Osteocyte (in vitro differentiated cells): ENCODE results near the gene CYP3A4. TPM values are rescaled to one million over a fixed set of nuclear protein-coding genes. Genes with fewer than 3 reads are reported as not detected.
"Not testable (repeated sequence)": the region's sequence is repeated elsewhere in the genome, so short reads cannot be mapped to it uniquely, and the experiment has no call there.

Experiments
- DNase-seq: peaks from one replicate; pipeline ENCODE4 v3.0.0; 2021; ENCODE audit warnings: mixed read lengths; ENCODE audit not compliant: unreplicated experiment; ENCODE audit errors: extremely low spot score
- H3K27ac Mint-ChIP-seq: one replicate; pipeline ENCODE4 v1.8.0; 2021; ENCODE audit warnings: mild to moderate bottlenecking, mixed read lengths; ENCODE audit not compliant: unreplicated experiment
- H3K27me3 Mint-ChIP-seq: one replicate; pipeline ENCODE4 v1.8.0; 2021; ENCODE audit warnings: mixed read lengths; ENCODE audit not compliant: unreplicated experiment
- H3K36me3 Mint-ChIP-seq: one replicate; pipeline ENCODE4 v1.8.0; 2021; ENCODE audit warnings: mixed read lengths; ENCODE audit not compliant: unreplicated experiment
- H3K4me1 Mint-ChIP-seq: one replicate; pipeline ENCODE4 v1.8.0; 2021; ENCODE audit warnings: mixed read lengths; ENCODE audit not compliant: unreplicated experiment
- H3K4me3 Mint-ChIP-seq: one replicate; pipeline ENCODE4 v1.8.0; 2021; ENCODE audit warnings: mild to moderate bottlenecking, moderate library complexity, mixed read lengths; ENCODE audit not compliant: unreplicated experiment
- H3K9me3 Mint-ChIP-seq: one replicate; pipeline ENCODE4 v1.8.0; 2021; ENCODE audit warnings: mixed read lengths; ENCODE audit not compliant: unreplicated experiment
- total RNA-seq: library from RNA; stranded (reverse); gene quantifications from 2 replicates; pipeline ENCODE4 v1.2.1, GENCODE V29; 2021
- TF ChIP-seq, protein P1 (sequence below): fragments of 200-600 bp; sonication (generic); IDR thresholded peaks from 2 replicates; pipeline ENCODE4 v1.5.0; 2021; ENCODE audit warnings: antibody characterized with exemption, mild to moderate bottlenecking, moderate library complexity

CYP3A4 gene
- total RNA-seq, 1 donor from 2014 or later = not detected

DNA sequence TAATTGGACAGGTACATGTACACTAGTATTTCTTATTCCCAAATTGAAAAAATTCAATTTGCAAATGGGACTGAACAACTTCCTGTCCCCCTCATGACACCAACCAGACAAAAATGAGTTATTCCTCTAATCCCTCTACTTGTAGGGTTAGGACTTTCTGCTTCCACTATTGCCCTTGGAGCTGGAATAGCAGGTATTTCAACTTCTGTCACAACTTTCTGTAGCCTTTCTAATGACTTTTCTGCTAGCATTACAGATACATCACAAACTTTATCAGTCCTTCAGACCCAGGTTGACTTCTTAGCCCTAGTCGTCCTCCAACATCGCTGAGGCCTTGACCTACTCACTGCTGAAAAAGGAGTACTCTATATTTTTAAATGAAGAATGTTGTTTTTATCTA lies 55.4 kb downstream of the CYP3A4 start:
- no peaks in the 10 kb centered on the region for H3K4me1 Mint-ChIP-seq
- H3K36me3 Mint-ChIP-seq = no peaks in the 10 kb centered on the region

DNA sequence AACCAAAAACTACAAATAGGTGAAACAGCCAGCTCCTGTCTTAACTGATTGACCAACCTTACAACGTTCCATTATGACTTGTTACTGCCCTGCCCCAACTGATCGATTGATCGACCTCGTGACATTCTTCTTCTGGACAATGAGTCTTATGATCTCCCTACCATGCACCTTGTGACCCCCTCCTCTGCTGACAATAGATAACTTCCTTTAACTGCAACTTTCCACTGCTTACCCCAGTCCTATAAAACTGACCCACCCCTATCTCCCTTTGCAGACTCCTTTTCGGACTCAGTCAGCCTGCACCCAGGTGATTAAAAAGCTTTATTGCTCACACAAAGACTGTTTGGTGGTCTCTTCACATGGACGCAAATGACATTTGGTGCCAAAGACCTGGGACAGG lies 60.8 kb downstream of the CYP3A4 start:
- H3K4me3 Mint-ChIP-seq, H3K9me3 Mint-ChIP-seq, H3K27ac Mint-ChIP-seq, H3K36me3 Mint-ChIP-seq, DNase-seq, H3K4me1 Mint-ChIP-seq: not testable (repeated sequence)
- peaks cover 11% of the 10 kb centered on the region for H3K27me3 Mint-ChIP-seq

More for the DNA sequence above, 55.4 kb downstream of the CYP3A4 start:
- no peak for DNase-seq
- Mint-ChIP-seq H3K27me3 (no peaks in the 10 kb centered on the region), H3K4me3 (no peak overlapping the region), H3K9me3 (no peaks in the 10 kb centered on the region), H3K27ac (no peak overlapping the region)
- TF ChIP-seq, protein P1, sequence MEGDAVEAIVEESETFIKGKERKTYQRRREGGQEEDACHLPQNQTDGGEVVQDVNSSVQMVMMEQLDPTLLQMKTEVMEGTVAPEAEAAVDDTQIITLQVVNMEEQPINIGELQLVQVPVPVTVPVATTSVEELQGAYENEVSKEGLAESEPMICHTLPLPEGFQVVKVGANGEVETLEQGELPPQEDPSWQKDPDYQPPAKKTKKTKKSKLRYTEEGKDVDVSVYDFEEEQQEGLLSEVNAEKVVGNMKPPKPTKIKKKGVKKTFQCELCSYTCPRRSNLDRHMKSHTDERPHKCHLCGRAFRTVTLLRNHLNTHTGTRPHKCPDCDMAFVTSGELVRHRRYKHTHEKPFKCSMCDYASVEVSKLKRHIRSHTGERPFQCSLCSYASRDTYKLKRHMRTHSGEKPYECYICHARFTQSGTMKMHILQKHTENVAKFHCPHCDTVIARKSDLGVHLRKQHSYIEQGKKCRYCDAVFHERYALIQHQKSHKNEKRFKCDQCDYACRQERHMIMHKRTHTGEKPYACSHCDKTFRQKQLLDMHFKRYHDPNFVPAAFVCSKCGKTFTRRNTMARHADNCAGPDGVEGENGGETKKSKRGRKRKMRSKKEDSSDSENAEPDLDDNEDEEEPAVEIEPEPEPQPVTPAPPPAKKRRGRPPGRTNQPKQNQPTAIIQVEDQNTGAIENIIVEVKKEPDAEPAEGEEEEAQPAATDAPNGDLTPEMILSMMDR = no peak

DNA sequence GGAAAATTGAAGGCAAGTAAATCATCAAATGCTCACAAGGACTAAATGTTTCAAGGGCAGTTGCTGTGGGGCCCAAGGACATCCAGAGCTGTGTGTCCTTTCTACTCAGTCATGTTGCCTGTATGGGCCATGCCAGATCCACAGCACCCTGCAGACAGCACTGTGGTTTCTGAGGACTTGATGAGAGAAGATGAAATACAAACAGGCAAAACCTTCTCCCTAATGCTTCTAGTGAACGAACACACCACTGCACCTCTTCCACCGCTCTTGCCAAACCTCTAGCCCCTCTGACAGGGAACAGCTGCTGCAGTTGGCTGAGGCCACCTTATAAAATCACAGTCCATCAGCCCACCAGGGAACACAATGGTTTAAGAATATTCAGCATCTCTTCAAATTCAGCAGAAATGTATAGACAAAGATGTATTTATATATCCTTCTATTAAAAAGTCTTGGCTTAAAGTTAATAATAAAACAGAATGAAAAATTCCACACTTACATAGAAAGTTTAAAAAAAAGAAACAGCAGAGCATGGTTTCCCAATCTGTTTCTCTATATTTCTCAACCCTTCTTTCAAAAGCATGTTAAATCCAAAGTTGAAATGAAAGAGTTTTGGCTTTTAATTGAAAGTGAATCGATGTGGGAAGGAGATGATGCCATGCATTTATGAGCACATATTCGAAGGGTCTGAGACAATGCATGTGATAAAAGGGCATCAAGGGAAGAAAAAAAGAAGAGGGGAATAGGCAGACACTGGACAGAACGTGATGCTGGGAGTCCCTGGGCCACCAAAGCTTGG lies 63.0 kb downstream of the CYP3A4 start:
- H3K36me3 Mint-ChIP-seq = no peaks in the 10 kb centered on the region
- H3K9me3 Mint-ChIP-seq = no peaks in the 10 kb centered on the region
- TF ChIP-seq, protein P1 = no peak

DNA sequence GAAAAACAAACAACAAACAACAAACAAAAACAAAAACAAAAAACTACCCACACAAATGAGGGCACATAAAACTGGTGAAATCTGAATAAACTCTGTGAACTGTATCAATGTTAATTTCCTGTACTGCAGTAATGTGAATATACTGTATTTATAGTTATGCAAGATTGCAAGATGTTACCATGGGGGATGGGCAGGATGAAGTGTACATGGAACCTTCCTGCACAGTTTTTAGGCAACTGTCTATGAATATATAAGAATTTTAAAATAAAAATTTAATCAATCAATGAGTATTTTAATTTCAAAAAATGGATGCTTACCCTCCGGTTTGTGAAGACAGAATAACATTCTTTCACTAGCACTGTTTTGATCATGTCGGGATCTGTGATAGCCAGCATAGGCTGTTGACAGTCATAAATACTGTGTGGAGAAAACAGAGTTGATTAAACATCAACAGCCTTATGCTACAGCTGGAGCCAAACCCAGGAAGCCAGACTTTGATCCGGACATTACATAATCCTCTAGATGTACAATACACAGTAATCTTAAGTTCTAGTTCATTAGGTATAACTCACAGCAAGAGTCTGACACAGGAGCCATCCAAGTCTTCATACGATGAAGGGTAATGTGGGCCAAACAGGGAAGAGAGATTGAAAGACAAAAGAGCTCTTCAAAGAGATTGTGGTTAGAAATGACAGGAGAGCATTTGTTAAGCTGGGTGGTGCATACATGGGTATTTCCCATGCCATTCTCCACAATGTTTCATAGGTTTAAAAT lies 63.8 kb downstream of the CYP3A4 start:
- Mint-ChIP-seq H3K27ac (no peak overlapping the region), H3K4me1 (no peaks in the 10 kb centered on the region)

More for the DNA sequence above, 63.0 kb downstream of the CYP3A4 start:
- Mint-ChIP-seq H3K4me3 (no peak overlapping the region), H3K27me3 (peaks cover 15% of the 10 kb centered on the region), H3K27ac (no peak overlapping the region), H3K4me1 (no peaks in the 10 kb centered on the region)
- DNase-seq = no peak

DNA sequence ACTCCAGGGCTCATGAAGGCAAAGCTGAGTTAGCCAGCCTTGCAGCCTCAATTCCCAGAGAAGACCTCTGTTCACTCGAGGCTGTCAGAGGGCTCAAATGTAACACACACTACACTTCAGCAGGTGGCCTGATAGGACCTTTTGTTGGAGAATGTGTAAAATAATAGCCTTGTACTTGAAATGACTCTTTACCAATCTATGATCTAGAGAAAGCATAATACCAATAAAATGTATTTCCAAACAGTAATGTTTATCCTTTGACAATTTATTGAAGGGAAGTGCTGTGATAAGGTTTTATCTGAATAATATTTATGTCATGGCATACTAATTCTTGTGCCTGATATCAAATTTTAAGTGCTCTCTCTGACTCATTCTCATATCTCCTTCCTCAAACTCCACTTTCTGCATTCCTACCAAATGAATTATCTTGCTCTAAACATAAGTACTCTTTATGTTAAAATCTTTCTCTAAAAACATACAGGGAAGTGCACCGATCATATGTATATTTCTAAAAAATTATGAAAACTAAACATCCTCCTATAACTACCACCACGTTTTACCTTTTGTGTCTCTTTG lies 69.9 kb downstream of the CYP3A4 start:
- H3K9me3 Mint-ChIP-seq = no peaks in the 10 kb centered on the region
- H3K4me3 Mint-ChIP-seq = no peak overlapping the region

More for the DNA sequence above, 63.8 kb downstream of the CYP3A4 start:
- H3K27me3 Mint-ChIP-seq = peaks cover 15% of the 10 kb centered on the region
- DNase-seq = no peak
- TF ChIP-seq, protein P1 = no peak
- no peaks in the 10 kb centered on the region for H3K9me3 Mint-ChIP-seq
- H3K36me3 Mint-ChIP-seq = no peaks in the 10 kb centered on the region
- no peak overlapping the region for H3K4me3 Mint-ChIP-seq

More for the DNA sequence above, 69.9 kb downstream of the CYP3A4 start:
- TF ChIP-seq, protein P1 = no peak
- Mint-ChIP-seq H3K4me1 (no peaks in the 10 kb centered on the region), H3K36me3 (no peaks in the 10 kb centered on the region), H3K27ac (no peak overlapping the region), H3K27me3 (peaks cover 10% of the 10 kb centered on the region)
- no peak for DNase-seq
